ENCODE measurements around the gene MMP28. TPM values are rescaled to one million over a fixed set of nuclear protein-coding genes. Genes with fewer than 3 reads are reported as not detected.

Gene MMP28
- total and polyA plus RNA-seq, 4 donors = 30.5 to 72.6 (median 44.3) TPM

GRCh38 chr17:35733366-35733765, 62.1 kb downstream of the MMP28 start:
- no peaks in the 10 kb centered on the region for H3K9me3 ChIP-seq (ENCODE audit: control insufficient read depth in 4 of 4, insufficient read depth in 3 of 4, low read length in 3 of 4)
- TF ChIP-seq, protein P1, sequence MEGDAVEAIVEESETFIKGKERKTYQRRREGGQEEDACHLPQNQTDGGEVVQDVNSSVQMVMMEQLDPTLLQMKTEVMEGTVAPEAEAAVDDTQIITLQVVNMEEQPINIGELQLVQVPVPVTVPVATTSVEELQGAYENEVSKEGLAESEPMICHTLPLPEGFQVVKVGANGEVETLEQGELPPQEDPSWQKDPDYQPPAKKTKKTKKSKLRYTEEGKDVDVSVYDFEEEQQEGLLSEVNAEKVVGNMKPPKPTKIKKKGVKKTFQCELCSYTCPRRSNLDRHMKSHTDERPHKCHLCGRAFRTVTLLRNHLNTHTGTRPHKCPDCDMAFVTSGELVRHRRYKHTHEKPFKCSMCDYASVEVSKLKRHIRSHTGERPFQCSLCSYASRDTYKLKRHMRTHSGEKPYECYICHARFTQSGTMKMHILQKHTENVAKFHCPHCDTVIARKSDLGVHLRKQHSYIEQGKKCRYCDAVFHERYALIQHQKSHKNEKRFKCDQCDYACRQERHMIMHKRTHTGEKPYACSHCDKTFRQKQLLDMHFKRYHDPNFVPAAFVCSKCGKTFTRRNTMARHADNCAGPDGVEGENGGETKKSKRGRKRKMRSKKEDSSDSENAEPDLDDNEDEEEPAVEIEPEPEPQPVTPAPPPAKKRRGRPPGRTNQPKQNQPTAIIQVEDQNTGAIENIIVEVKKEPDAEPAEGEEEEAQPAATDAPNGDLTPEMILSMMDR (IDR thresholded peaks at IDR 0.05; ENCODE audit: control extremely low read depth, extremely low read depth) = no peak
- H3K36me3 ChIP-seq (ENCODE audit: control insufficient read depth in 4 of 4, insufficient read depth in 4 of 4, low read length in 4 of 4) = peaks cover 0 to 2% (median 0%) of the 10 kb centered on the region in 4 donors
- ATAC-seq (ENCODE audit: insufficient read depth, low FRiP score) (no peak), DNase-seq (no peak)
- H3K27ac ChIP-seq (ENCODE audit: low read depth in 1 of 2, low read length in 1 of 2) = no peak overlapping the region
- no peaks in the 10 kb centered on the region for H3K27me3 ChIP-seq (ENCODE audit: control insufficient read depth in 3 of 3, insufficient read depth in 3 of 3, low read length in 2 of 3)
- H3K4me1 ChIP-seq (ENCODE audit: control insufficient read depth in 5 of 5, insufficient read depth in 5 of 5, low read length in 5 of 5) = peaks cover 0 to 11% (median 4%) of the 10 kb centered on the region in 5 donors
- H3K4me3 ChIP-seq = no peak overlapping the region
- H3K9ac ChIP-seq (ENCODE audit: insufficient read depth in 1 of 2, low read length in 2 of 2) = no peak overlapping the region
- WGBS, 2 donors = 92 to 94% methylated on average over 6 of the region's 6 CpGs

GRCh38 chr17:35732806-35733136, 62.7 kb downstream of the MMP28 start:
- Histone ChIP-seq H3K9ac (ENCODE audit: insufficient read depth in 1 of 2, low read length in 2 of 2) (no peak overlapping the region), H3K36me3 (ENCODE audit: control insufficient read depth in 4 of 4, insufficient read depth in 4 of 4, low read length in 4 of 4) (peaks cover 0 to 3% (median 0%) of the 10 kb centered on the region in 4 donors), H3K4me1 (ENCODE audit: control insufficient read depth in 5 of 5, insufficient read depth in 5 of 5, low read length in 5 of 5) (peaks cover 0 to 11% (median 4%) of the 10 kb centered on the region in 5 donors), H3K27me3 (ENCODE audit: control insufficient read depth in 3 of 3, insufficient read depth in 3 of 3, low read length in 2 of 3) (no peaks in the 10 kb centered on the region), H3K9me3 (ENCODE audit: control insufficient read depth in 4 of 4, insufficient read depth in 3 of 4, low read length in 3 of 4) (no peaks in the 10 kb centered on the region), H3K4me3 (no peak overlapping the region), H3K27ac (ENCODE audit: low read depth in 1 of 2, low read length in 1 of 2) (no peak overlapping the region)
- WGBS, 2 donors = 78 to 92% methylated on average over 1 of the region's 1 CpG
- no peak for DNase-seq
- TF ChIP-seq, protein P1 (IDR thresholded peaks at IDR 0.05; ENCODE audit: control extremely low read depth, extremely low read depth) = no peak
- ATAC-seq (ENCODE audit: insufficient read depth, low FRiP score) = no peak

DNA sequence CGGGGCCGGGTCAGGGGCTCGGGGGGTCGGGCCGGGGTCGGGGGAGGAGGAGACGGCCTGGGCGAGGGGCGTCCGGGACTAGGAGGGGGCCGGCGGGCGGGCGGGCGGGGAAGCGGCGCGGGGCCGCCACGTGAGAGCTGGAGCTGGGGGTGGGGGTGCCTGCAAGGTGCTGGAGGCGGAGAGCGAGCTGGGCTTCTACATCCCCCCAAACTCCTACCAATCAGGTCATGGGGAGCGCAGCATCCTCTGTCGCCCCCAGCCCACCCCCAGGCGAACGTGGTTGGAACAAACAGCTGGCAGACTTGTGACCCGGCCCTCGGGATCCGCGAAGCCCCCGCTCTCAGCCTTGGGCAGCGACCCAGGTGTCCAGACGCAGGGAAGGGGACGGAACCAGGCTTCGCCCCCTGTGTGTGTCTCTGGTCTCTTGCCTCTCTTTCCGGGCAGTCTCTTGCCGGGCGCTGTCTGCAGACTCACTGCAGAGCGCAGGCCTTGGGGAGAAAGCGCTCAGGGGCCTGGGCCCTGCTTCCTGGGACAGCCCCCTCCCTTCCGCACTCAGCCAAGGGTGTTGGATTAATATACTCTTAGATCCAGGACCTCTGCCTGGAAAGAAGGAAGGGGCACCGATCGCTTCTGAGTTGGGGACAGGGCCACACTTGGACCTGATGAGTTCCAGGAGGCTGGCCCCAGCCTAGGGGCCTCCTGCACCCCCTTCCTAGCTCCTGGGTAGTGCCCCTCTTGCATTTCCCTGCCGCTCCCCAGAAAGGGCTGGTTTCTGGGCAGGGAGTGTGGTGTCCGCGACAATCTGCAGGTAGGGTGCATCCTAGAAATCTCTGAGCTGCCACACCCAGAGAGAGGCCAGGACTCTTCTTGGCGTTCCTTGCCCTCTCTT, 63.3 kb downstream of the MMP28 start:
- Histone ChIP-seq H3K27me3 (ENCODE audit: control insufficient read depth in 3 of 3, insufficient read depth in 3 of 3, low read length in 2 of 3) (no peaks in the 10 kb centered on the region), H3K9ac (ENCODE audit: insufficient read depth in 1 of 2, low read length in 2 of 2) (peak overlapping the region in 1 of 2 donors; percentile 4), H3K27ac (ENCODE audit: low read depth in 1 of 2, low read length in 1 of 2) (no peak overlapping the region), H3K4me1 (ENCODE audit: control insufficient read depth in 5 of 5, insufficient read depth in 5 of 5, low read length in 5 of 5) (peaks cover 0 to 15% (median 8%) of the 10 kb centered on the region in 5 donors), H3K36me3 (ENCODE audit: control insufficient read depth in 4 of 4, insufficient read depth in 4 of 4, low read length in 4 of 4) (peaks cover 0 to 3% (median 0%) of the 10 kb centered on the region in 4 donors), H3K4me3 (peak overlapping the region; percentile 6), H3K9me3 (ENCODE audit: control insufficient read depth in 4 of 4, insufficient read depth in 3 of 4, low read length in 3 of 4) (no peaks in the 10 kb centered on the region)
- TF ChIP-seq, protein P1 (IDR thresholded peaks at IDR 0.05; ENCODE audit: control extremely low read depth, extremely low read depth) = no peak
- DNase-seq (peak in 1 of 3 donors; percentile 16), ATAC-seq (ENCODE audit: insufficient read depth, low FRiP score) (no peak)
- WGBS, 2 donors = 22 to 42% methylated on average over 25 to 45 of the region's 47 CpGs
